DMS79 treated with DMSO at 0.1 percent for 48 hours (cell line): Measurements from ENCODE around the gene ZDHHC19.
"Not testable (repeated sequence)": the region's sequence is repeated elsewhere in the genome, so short reads cannot be mapped to it uniquely, and the experiment has no call there.

ENCODE experiments used
- DNase-seq: peaks from one replicate; lab custom pipeline; 2025; lab: John Stamatoyannopoulos, UW

The ZDHHC19 gene

DNA sequence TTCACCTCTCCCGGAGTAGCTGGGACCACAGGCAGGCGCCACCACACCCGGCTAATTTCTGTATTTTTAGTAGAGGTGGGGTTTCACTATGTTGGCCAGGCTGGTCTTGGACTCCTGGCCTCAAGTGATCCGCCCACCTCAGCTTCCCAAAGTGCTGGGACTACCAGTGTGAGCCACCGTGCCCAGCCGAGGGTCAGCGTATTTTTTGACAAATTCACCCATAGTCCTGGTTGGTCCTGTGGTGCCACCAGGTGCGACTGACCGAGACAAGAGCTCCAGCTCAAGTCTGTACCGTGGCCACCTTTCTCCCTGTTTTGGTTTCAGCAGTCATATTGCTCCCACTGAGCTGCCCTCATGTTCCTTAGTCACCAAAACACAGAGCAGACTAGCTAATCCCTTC, 13.9 kb upstream of the ZDHHC19 start:
- no peak for DNase-seq

DNA sequence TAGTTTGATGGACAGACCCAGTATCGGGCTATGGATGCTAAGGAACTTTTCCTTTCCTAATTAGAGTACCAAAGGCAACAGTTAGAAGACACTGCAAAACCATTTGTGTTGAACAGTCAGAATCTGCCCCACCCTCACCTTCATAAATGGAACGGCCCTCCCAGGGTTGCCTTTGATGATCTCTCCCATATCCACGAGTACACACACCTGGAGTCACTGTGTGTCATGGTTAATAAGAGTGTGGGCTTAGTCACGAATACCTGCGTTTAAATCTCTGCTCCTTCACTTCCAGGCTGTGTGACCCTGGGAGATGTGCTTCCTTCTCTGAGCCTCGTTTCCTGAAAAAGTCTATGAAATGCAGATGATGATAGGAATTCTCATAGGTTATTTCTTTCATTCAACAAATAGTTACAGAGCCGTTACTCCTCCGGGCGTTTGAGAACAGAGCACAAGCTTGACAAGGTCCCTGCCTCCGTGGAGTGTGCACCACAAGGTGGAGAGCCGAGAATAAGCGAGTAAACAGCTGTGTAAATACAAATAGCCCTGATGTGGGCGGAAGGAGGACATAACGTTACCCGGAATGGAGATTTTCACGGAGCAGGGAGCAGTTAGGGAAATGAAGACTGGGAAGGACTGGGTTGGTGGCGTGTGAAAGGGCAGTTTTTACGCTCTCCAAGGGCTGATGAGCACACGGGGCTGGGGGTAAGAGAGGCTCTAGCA, 11.8 kb upstream of the ZDHHC19 start:
- peak; percentile 42 for DNase-seq

DNA sequence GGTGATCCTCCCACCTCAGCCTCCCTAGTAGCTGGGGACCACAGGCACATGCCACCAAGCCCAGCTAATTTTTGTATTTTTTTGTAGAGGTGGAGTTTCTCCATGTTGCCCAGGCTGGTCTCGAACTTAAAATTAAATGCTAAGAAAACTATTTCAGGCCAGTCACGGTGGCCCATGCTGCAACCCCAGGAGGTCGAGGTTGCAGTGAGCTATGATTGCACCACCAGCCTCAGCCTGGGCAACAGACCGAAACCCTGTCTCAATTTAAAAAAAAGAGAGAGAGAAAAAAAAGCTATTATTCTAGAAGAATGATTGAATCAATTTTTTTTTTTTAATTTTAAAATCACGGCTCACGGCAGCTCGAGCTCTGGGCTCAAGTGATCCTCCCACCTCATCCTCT, 9.8 kb upstream of the ZDHHC19 start:
- no peak for DNase-seq

DNA sequence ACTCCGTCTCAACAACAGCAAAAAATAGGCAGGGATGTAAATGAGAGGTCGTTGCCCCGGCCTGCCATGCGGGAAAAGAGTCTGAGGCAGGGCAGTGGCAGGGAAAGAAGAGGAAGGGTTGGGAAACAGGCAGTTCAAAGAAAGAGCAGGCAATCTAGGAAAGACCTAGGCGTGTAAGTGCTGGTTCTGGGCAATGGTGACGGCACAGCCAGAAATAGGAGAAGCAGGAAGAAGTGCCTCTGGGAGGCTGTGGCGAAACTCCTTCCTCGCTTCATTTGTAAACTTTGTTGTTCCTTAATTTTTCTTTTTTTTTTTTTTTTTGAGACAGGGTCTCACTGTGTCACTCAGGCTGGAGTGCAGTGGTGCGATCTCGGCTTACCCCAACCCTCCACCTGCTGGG, 9.4 kb upstream of the ZDHHC19 start:
- DNase-seq: no peak

DNA sequence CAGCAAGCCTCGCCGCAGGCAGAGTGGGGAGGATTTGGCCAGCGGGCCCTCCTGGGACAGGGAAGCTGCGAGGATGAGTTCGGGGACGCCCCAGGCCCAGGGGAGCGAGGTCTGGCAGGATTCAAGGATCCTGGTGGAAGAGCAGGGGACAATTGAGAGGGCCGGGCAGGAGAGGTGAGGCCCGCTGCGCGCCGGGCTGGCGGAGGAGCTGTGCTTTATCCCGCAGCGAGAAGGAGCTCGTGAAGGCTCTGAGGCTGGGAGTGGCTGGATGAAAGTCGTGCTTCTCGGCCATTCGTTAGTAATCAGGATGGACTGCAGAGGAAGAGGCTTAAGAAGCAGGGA, 8.7 kb upstream of the ZDHHC19 start:
- no peak for DNase-seq

DNA sequence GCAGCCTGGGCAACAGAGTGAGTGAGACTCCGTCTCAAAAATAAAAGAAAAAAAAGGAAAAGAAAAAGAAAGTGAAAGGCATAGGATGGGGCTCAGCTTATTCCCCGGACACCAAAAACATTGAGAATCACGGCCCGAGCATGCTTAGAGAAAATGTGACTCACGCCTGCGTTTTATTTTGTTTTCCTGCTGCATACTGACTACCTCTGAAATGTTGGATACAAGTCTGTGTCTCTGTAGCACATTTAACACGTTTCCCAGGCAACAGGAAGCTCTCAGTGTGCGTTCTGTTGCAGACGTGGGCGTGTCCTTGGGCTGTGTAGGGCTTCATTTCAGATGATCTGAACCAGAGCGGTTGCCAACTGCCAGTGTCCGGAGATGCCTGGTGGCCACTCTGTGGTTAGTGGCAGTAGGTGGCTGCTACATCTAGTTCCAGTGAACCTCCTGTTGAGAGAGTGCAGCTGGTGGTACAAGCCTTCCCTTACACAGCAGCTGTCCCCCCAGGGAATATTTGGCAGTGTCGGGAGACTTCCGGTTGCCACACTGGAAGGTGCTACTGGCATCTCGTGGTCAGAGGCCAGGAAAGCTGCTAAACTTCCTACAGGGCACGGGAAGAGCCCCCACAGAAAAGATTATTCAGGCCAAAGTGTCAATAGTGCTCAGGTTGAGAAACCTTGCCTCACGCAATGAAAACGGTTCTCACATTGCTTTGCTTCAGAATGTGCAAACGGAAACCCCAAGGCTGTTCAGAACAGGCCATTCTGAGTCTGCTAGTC, 8.2 kb upstream of the ZDHHC19 start:
- peak; percentile 86 for DNase-seq

DNA sequence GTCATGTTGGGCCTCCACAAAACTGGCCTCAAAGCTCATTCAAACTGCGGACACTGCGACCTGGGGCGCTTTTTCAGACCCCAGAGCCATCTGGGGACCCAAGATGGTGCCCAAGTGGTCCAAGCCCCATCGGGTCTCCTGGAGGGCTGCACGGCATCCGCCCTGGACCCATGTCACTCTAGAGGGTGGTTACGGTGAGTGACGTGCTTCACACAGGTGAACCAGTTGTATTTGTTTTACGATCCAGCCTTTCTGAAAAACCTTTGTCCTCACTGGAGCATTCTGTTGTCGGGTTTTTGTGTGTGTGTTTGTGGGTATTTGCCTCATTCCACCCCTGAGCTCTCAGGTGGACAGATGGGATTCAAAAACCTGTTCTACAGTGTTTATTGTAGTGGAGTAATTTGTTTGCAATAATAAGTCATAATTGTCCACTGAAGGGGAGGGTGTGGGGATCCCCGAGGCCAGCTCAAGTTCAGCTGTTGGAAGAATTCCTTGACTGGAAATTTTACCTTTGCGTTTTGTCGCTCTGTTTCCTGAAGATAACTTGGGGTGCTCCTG, 7.0 kb upstream of the ZDHHC19 start:
- DNase-seq: no peak

DNA sequence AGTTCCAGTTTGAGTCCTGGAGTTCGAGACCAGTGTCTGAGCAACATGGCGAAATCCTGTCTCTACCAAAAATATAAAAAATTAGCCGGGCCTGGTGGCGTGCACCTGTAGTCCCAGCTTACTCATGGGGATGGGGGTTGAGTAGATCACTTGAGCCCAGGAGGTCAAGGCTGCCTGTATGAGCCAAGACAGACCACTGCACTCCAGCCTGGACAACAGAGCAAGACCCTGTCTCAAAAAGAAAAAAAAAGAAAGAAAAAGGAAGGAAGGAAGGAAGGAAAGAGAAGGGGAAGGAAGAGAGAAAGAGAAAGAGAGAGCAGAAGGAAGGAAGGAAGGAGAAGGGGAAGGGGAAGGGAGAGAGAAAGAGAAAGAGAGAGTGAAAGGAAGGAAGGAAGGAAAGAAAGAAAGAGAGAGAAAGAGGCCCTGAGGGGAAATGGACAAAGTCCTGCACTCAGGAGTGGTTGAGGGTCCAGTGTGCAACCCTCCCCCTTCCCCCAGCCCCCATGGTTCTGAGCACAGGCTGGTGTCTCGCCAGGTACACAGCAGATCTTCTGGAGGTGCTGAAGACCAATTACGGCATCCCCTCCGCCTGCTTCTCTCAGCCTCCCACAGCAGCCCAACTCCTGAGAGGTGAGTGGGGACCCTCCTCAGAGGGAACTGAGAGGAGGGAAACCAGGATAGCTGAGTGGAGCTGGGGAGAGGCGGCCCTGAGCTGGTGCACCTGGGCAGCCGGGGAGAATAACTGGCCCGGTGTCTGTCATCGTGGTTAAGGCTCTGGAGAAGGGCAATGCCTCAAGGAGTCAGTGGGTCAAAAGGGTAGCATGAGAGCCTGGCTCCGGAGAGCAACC, 6.3 kb upstream of the ZDHHC19 start:
- DNase-seq: no peak

DNA sequence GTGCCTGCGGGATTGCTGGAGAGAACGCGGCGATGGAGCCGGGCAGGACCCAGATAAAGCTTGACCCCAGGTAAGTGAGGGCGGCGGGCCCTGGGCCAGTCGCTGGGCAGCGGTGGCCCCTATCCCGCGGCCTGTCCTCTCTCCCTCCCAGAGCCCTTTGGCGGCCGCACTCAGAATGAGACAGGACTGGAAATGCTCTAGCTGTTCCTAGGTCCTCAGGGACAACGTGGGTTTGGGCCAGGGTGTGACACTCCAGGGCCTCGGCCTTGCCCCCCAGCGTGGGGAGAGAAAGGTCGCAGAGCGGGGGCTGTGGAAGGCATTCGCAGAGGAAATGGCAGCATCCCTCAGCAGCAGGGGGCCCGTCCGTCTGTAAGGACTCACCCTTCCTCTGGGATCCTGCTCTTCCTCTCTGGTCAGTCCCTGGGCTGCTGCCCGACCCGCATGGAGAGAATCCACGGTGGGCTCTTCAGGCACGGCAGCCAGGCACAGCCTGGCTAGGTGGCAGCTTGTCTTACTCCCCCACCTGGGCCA, 5.5 kb upstream of the ZDHHC19 start:
- DNase-seq: no peak

DNA sequence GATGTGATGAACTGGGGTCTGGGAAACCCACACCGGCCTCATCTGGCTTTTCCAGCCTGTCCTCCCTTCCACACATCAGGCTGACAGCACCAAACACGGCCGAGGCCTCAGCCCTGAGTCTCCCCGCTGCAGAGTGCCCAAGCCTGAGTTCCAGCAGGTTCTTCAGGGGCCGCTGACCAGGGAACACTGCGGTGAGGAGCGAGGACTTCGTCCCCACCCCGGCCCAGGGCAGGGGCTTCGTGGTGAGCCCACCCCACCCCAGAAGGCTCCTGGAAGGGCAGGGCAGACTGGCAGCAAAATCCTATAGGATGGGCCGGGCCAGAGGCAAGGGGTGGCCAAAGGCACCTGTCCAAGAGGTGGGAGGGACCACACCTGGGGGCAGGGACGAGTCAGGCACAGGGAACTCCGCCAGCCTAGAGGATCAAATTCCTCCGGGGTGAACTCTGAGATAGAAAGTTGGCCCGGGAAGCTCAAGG, 4.9 kb upstream of the ZDHHC19 start, which contains the start of gene SLC51A:
Gene SLC51A, plus strand, starts transcription at position 446 of the 476 bp plus-strand sequence. CDS start 179 bp downstream, outside the sequence.
- DNase-seq: no peak

DNA sequence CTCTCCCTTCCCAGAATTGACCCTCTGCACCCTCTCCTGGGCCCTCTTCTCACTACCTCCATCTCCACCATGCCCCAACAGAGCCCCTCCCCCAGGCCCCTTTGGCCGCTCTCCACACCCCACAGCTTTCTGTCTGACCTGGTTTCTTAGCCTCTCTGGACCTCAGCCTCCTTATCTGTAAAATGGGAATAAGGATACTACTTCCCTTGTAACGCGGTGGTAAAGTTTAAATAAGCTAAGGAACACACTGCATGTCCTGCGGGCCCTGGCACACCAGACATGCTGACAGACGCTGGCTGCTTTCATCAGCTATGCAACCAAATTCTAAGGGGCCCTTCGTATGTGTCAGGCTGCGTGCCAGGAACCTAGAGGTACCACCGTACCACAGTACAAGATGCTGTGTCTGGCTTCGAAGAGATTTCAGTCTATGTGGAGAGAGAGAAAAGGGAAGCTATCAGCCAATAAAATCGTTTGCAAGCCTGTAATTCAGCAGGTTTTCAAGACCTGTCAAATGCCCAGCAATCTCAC, 4.4 kb upstream of the ZDHHC19 start:
- DNase-seq: no peak

DNA sequence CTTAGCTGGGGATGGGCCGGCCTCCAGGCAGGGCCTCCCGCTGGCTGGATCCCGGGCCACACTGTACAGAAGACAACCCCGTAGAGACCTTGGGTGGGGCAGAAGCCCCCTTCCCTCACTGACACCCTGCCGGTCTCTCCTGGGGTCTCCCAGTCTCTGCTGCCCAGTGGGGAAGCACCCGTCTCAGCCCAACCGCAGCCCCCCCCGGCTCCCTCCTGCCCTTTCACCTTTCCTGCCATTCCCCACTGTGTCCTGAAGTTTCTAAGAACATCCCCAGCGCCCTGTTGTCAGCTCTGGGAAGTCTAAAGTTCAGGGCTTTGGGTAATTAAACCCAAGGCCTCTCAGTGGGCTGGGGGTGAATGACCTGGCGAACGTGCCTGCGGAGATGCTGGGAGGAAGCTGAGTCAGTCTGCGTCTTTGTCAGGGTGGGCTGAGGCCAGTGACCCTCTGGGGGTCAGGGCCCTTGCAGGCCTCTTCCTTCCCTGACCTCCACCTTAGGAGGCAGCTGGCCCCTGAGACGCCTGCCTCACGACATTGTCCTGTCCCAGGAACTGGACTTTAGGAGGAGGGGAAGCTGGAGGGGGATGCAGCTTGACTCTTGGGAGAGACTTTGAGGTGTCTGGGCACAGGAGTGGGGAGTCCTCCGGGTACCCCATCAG, 3.7 kb upstream of the ZDHHC19 start:
- DNase-seq: no peak

DNA sequence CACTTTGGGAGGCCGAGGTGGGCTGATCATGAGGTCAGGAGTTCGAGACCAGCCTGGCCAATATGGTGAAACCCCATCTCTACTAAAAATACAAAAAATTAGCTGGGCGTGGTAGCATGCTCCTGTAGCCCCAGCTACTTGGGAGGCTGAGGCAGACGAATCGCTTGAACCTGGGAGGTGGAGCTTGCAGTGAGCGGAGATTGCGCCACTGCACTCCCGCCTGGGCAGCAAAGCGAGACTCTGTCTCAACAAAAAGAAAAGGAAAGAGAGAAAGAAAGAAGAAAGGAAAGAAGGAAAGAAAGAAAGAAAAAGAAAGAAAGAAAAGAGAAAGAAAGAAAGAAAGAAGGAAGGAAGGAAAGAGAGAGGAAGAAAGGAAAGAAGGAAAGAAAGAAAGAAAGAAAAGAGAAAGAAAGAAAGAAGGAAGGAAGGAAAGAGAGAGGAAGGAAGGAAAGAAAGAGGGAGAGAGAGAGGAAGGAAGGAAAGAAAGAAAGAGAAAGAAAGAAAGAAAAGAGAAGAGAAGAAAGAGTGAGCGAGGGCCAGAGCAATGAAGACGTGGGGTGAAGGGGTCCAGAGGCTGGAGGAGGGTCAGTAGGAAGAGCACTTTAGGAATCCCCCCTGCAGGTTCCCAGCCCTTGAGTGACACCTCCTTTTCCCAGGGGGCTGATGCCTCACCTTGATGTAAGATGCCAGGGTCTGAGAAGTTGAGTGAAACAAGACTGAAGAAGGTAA, 1.1 kb downstream of the ZDHHC19 start:
- DNase-seq: not testable (repeated sequence)

DNA sequence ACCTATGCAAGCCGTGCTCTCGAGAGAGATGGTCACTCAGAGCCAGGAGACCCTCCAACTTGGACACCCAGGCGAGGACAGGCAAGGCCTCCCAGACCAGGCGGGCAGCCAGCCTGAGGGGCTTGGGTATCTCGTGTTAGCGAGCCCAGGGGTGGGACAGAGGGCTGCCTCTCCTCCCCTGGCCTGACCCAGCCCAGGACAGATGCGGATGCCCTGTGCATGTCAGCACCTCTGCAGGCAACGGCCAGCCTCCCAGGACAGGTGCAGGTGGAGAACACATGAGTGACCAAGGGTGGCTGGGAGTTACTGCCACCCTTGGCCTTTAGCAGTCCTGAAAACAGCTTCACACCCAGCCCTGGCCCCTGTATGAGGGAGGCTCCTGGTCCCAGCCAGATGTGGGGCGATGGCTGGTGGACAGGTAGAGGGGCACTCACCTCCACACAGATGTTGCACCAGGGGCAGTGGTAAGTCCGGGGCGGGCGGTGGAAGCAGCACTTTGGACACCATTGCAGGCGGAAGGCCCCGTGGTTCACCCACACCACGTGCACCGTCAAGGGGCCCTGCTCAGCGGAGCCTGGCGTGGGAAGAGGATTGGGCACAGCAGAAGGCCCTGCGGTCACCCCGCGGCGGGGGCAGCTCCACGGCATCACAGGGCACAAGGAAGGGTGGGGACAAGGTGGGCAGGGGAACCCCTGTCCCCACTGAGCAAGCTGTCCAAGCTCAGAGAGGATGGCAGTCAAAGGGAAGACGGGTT, 2.1 kb downstream of the ZDHHC19 start:
- DNase-seq: no peak

DNA sequence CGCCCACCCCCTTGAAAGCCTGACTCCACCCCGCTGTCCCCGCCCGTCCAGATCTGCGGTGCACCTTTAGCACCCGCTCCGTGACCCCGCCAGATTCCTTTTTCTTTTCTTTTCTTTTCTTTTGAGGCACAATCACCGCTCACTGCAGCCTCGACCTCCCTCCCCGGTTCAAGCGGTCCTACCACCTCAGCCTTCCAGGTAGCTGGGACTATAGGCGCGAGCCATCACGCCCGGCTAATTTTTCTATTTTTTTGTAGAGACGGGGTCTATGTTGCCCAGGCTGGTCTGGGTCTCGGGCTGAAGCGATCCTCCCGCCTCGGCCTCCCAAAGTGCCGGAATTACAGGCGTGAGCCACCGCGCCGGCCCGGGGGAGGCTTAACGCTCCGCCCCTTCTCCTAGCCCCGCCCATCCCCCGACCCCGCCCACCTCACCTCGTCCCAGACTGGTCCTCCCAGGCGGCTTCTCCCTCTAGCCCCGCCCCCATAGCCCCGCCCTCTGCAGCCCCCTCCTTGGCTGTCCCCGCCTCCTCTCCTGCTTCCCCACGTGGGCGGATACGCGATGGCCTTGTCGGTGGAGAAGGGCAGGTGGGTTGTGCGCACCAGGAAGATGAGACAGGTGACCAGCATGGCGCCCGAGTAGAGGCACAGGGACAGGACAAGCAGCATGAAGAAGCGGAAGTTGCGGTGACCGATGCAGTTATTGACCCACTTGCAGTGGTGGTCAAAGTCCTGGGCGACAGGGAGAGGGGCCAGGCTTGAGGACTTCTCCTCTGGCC, 3.2 kb downstream of the ZDHHC19 start:
- DNase-seq: no peak

DNA sequence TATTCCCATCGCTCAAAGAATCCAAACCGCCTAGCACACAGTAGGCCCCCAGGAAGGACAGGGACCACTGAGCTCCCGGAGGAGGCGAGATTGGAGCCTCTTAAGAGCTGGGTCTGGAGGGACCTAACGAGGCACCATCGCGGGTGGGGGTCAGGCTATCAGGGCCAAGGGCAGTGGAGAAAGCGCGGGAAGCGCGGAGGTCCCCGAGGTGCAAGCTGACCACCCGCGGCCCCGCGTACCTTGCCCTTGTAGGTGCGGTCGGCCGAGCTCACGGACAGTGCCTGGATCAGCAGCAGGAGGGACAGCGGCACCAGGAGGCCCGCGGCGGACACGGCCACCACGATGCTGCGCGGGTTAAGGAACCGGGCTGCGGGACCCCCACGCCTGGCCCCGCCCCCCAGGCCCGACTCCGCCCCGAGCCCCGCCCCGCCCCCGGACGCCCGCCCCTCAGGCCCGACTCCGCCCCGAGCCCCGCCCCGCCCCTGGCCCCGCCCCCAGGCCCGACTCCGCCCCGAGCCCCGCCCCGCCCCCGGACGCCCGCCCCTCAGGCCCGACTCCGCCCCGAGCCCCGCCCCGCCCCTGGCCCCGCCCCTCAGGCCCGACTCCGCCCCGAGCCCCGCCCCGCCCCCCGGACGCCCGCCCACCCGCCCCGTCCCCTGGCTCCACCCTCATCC, 3.9 kb downstream of the ZDHHC19 start:
- no peak for DNase-seq

DNA sequence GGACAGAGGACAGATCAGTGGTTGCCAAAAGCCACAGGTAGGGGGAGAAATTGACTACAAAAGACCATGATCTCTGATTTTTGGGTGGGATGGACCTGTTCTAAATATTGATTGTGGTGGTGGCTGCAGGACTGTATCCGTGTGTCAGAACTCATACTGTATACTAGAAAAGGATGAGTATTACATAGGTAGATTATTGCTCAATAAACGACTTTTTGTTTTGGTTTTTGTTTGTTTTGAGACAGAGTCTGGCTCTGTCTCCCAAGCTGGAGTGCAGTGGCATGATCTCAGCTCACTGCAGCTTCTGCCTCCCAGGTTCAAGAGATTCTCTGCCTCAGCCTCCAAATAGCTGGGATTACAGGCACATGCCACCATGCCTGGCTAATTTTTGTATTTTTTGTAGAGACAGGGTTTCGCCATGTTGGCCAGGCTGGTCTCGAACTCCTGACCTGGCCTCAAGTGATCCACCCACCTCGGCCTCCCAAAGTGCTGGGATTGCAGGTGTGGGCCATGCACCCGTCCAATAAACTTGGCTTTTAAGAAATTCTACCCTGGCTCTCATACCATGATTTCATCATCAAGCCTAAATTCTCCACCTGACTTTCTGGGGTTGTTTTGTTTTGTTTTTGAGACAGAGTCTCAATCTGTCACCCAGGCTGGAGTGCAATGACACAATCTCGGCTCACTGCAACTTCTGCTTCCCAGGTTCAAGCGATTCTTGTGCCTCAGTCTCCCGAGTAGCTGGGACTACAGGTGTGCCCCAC, 5.6 kb downstream of the ZDHHC19 start:
- not testable (repeated sequence) for DNase-seq

DNA sequence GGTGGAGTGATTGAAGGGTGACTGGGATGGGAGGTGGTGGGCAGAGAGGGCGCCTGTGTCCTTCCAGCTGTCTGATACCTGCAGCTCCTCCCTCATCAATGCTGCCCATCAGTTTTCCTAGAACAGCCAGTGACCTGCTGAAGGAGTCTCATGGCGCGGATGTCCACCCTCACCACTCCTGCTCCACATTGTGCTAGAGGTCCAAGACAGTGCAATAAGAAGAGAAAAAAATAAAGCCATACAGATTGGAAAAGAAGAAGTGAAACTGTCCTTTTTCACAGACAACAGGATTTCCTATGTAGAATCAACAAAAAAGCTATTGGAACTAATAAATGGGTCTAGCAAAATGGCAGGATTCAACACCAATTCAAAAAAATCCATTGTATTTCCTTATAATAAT, 7.4 kb downstream of the ZDHHC19 start:
- DNase-seq: no peak
